ENCODE measurements around the gene ZCWPW1. TPM values are rescaled to one million over a fixed set of nuclear protein-coding genes. Genes with fewer than 3 reads are reported as not detected.
A peak's percentile ranks its signal among the peaks of the same experiment; 100 is the strongest.

ZCWPW1 gene
- total and polyA plus RNA-seq, 2 of the 13 experiments (the other 11 are each of a cell fraction or from before 2014, with no cell fraction given) = 2.4 to 2.5 TPM

DNA sequence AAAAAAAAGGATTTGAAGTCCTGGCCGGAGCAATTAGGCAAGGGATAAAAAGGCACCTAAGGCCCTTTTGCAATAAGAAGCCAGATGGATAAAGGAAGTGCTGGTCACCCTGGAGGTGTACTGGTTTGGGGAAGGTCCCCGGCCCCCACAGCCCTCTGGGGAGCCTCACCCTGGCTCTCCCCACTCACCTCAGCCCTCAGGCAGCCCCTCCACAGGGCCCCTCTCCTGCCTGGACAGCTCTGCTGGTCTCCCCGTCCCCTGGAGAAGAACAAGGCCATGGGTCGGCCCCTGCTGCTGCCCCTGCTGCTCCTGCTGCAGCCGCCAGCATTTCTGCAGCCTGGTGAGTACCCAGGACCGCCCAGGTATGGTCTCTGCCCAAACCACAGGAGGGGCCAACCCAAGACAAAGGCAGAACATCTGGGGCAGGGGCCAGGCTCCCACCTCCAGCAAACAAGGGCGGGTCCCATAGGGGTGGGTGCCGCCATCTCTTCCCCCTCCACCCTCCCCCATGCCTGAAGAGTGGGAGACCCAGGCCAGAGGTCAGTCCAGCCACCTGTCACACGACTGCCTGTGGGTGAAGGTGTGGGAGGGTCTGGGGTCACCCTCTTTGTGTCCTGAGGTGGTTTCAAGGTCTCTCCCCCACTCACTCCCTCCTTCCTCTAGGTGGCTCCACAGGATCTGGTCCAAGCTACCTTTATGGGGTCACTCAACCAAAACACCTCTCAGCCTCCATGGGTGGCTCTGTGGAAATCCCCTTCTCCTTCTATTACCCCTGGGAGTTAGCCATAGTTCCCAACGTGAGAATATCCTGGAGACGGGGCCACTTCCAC lies 70.3 kb downstream of the ZCWPW1 start, which contains the start of gene PILRB:
Gene PILRB (plus strand): TSS at position 91 of the 830 bp plus-strand sequence. CDS start 186 bp downstream, at position 277.
- peaks cover 35 to 82% of the 10 kb centered on the region in 2 experiments for H3K36me3 ChIP-seq (replicated peaks in 1 of 2; ENCODE audit: control insufficient read depth in 1 of 2, insufficient read depth in 2 of 2, low read length in 2 of 2)
- FAIRE-seq = peak; percentile 55
- CTCF ChIA-PET (ENCODE audit: low intra/inter-chr PET ratio, low total read pairs) = no interaction called here

More for the DNA sequence above, 70.3 kb downstream of the ZCWPW1 start, which contains the start of gene PILRB:
- ATAC-seq (peak; percentile 12), DNase-seq (ENCODE audit: low spot score) (no peak)
- no peak within 1 kb of the TSS for H3K4me2 ChIP-seq (ENCODE audit: low read depth, low read length)
- in situ Hi-C loops (cut with HindIII; ENCODE audit: extremely low pct_ligation_motif_present, low pct_unique_long_range_greater_than_20kb) (no loop called here), intact Hi-C loops (cut with micrococcal nuclease; ENCODE audit: unreplicated experiment) (no loop called here)
- BruUV-seq (replicated peaks) = no TSS peak
- H4K20me1 ChIP-seq (ENCODE audit: insufficient read depth, low read length) = no peaks in the 10 kb centered on the region
- H3K27ac ChIP-seq (ENCODE audit: extremely low read length, insufficient read depth, low read length) = no peak within 1 kb of the TSS
- no peak within 1 kb of the TSS for H3K4me3 ChIP-seq (replicated peaks in 1 of 3; ENCODE audit: insufficient read depth in 1 of 3, low read depth in 2 of 3, low read length in 3 of 3)
- WGBS (ENCODE audit: low lambda C conversion rate) = 99% methylated on average over 7 of the region's 11 CpGs
- no peaks in the 10 kb centered on the region for H3K79me2 ChIP-seq (ENCODE audit: insufficient read depth, low read length)
- no peaks in the 10 kb centered on the region for H3K27me3 ChIP-seq (ENCODE audit: control insufficient read depth in 1 of 2, insufficient read depth in 2 of 2, low read length in 2 of 2)
- no peak for TF ChIP-seq ZNF841 (CRISPR knock-in tag; IDR thresholded peaks at IDR 0.05; ENCODE audit: borderline replicate concordance)
- TF ChIP-seq MED13 (CRISPR knock-in tag; IDR thresholded peaks at IDR 0.05) = no peak
- TF ChIP-seq KAT8 (CRISPR knock-in tag; IDR thresholded peaks at IDR 0.05) = no peak
- TF ChIP-seq, protein P1, sequence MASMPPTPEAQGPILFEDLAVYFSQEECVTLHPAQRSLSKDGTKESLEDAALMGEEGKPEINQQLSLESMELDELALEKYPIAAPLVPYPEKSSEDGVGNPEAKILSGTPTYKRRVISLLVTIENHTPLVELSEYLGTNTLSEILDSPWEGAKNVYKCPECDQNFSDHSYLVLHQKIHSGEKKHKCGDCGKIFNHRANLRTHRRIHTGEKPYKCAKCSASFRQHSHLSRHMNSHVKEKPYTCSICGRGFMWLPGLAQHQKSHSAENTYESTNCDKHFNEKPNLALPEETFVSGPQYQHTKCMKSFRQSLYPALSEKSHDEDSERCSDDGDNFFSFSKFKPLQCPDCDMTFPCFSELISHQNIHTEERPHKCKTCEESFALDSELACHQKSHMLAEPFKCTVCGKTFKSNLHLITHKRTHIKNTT (CRISPR knock-in tag; IDR thresholded peaks at IDR 0.05) = no peak
- peak; percentile 62 for TF ChIP-seq AGO2 (optimal IDR thresholded peaks at IDR 0.05; ENCODE audit: low read depth, low read length)
- TF ChIP-seq, protein P2, sequence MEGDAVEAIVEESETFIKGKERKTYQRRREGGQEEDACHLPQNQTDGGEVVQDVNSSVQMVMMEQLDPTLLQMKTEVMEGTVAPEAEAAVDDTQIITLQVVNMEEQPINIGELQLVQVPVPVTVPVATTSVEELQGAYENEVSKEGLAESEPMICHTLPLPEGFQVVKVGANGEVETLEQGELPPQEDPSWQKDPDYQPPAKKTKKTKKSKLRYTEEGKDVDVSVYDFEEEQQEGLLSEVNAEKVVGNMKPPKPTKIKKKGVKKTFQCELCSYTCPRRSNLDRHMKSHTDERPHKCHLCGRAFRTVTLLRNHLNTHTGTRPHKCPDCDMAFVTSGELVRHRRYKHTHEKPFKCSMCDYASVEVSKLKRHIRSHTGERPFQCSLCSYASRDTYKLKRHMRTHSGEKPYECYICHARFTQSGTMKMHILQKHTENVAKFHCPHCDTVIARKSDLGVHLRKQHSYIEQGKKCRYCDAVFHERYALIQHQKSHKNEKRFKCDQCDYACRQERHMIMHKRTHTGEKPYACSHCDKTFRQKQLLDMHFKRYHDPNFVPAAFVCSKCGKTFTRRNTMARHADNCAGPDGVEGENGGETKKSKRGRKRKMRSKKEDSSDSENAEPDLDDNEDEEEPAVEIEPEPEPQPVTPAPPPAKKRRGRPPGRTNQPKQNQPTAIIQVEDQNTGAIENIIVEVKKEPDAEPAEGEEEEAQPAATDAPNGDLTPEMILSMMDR (CRISPR knock-in tag; IDR thresholded peaks at IDR 0.05) = peak; percentile 25; the same call in 1 of the 2 replicates
- no peak for TF ChIP-seq GABPB1 (CRISPR knock-in tag; IDR thresholded peaks at IDR 0.05)
- no peak for TF ChIP-seq BRD4 (CRISPR knock-in tag; IDR thresholded peaks at IDR 0.05)
- H3K4me1 ChIP-seq (ENCODE audit: insufficient read depth, low read length) = no peaks in the 10 kb centered on the region
- POLR2A ChIA-PET = no interaction called here
- no peaks in the 10 kb centered on the region for H3K9me3 ChIP-seq (ENCODE audit: low read length)
- H2AFZ ChIP-seq (ENCODE audit: low read length) = no peak within 1 kb of the TSS
- no peak within 1 kb of the TSS for H3K9ac ChIP-seq (ENCODE audit: insufficient read depth, low read depth, low read length)

Measured in HepG2 (cell line).